KOPT-K1 (cell line): ENCODE results near the gene TSSK2.

Source experiments
- H3K27ac ChIP-seq: fragments of 200-600 bp; sonication (generic); 2 replicates; pipeline ENCODE4 v1.5.1; 2016; ENCODE audit warnings: antibody characterized with exemption, mild to moderate bottlenecking, low read depth, low read length; ENCODE audit not compliant: poor library complexity, severe bottlenecking
- H3K36me3 ChIP-seq: fragments of 200-600 bp; sonication (generic); 2 replicates; pipeline ENCODE4 v1.5.1; 2017; ENCODE audit warnings: antibody characterized with exemption, mild to moderate bottlenecking, low read length, moderate library complexity; ENCODE audit not compliant: insufficient read depth
- H3K9me3 ChIP-seq: fragments of 200-600 bp; sonication (generic); 2 replicates; pipeline ENCODE4 v1.5.1; 2017; ENCODE audit warnings: antibody characterized with exemption, low read length, mild to moderate bottlenecking; ENCODE audit not compliant: insufficient read depth, poor library complexity, severe bottlenecking

The TSSK2 gene

DNA sequence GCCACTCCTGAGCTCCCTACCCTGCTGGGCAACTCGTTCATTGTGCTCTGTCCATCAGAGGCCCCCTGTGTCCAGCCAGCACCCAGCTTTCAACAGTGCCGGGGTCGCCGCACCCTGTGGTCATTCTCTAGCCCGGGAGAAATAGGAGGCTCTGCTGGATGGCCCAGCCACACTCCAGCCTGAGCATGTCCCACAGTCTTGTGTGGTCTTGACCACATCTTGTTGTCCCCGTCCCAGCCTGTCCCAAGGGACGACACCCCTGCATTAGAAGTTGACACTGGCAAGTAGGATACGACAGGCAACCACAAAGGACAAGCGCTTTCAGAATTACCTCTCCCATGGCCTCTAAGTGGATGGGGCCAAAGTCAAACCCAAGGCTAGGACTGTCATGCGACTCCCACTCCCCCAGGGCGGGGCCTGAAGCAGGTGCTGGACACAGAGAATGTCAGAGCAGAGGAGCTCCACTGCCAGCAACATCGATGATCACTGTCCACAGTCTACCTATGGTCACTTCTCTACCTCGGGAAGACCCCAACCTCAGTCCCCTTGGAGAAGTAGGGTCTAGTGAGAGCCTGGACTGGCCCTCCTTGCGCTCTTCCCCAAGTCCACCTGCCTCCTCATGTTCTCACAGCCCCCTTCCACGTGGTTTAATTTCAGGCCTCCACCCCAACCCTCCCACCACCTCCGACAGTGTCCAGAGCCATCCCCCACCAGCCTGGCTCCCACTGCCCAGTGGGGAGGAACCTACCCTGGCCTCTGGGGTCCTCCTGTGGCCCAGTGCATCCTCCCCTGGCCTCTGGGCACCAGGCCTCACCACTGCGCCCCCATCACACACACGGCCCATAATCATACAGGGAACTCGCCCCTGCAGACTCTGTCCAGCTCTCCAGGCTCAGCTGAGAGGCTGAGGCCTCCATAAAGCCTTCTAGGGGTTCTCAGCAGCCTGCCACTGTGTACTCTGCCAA, 4.5 kb upstream of the TSSK2 start:
- no peak overlapping the region for H3K27ac ChIP-seq
- peaks cover 8% of the 10 kb centered on the region for H3K36me3 ChIP-seq
- no peaks in the 10 kb centered on the region for H3K9me3 ChIP-seq

DNA sequence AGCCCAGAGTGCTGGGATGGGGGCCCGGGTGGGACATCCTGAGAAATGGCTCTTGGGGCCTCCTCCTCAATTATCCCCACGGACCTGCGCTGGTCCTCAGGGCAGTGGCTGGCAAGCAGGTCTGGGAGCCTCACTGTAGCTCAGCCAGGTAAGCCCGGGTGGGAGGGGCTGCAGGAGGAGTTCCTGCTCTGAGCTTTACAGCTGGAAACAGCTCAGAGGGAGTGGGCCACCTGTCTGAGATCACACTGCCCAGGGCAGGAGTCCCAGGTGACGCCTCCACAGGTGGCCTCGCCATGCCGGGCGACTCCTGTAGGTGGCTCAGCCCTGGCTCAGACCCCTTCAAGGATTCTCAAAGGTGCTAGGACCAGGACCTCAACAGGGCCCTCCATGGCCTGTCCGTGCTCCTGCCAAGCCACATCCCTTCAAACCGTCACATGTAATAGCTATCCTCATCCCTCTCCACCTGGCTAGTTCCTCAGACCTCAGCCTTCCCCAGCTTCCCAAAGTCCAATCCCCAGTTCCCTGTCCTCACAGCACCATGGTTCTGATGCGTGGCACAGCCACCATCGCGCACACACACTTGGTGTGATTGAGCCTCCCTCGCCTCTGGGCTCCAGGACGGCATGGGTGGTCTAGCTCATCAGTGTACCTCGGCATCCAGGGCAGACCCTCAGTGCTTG, 3.6 kb upstream of the TSSK2 start:
- Histone ChIP-seq H3K9me3 (no peaks in the 10 kb centered on the region), H3K36me3 (peaks cover 16% of the 10 kb centered on the region), H3K27ac (no peak overlapping the region)

DNA sequence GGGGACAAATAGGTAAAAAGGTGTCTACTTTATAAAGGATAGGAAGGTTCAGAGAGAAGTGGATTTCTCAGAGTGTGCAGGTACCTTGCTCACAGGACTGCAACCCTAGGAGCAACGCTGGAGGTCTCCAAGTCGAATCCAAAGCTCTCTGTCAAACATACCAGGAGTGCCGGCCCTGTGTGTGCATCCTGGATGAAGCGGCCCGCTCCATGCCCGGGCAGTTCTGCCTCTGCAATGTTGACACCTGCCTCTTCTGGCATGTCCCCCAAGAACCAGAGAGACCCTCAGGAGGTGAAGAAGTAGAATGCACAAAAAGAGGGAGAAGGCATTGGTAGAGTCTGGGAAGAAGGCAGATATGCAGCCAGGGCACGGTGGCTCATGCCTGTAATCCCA, 3.1 kb upstream of the TSSK2 start:
- H3K9me3 ChIP-seq: no peaks in the 10 kb centered on the region
- peaks cover 21% of the 10 kb centered on the region for H3K36me3 ChIP-seq
- H3K27ac ChIP-seq: no peak overlapping the region

DNA sequence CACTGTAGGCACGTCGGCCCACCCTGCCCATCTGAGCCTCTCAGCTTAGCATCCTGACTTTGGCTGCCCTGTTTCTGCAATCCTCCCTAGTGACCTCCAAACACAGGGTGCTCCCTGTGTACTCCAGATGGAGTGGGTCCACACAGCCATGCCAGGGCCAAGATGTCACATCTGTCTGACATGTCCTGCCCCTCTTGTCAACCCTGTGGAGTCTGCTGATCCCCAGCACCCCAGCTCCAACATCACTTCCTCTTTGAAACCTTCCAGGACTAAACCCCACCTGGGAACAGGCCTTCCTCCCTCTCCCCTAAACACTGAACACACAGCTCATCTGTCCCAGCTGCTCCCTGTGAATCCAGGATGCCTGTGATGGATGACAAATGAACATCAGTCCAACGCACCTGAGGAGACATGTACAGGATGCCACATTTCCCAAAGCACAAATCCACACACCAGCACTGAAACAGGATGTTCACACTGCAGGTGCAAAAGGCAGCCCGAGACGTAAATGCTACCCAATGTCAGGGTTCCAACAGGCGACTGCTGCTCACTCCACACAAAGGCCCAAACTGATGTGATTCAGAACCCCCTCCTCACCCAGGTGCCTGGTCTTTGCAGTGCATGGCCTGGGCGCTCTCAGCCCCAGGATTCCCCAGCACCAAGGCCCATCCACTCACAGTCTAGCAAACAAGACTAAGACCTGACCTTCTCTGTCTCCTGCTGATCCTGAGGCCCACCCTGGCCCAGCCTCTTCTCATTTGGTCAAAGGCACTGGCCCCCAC, 2.0 kb upstream of the TSSK2 start:
- Histone ChIP-seq H3K36me3 (peaks cover 32% of the 10 kb centered on the region), H3K27ac (no peak overlapping the region), H3K9me3 (no peaks in the 10 kb centered on the region)

DNA sequence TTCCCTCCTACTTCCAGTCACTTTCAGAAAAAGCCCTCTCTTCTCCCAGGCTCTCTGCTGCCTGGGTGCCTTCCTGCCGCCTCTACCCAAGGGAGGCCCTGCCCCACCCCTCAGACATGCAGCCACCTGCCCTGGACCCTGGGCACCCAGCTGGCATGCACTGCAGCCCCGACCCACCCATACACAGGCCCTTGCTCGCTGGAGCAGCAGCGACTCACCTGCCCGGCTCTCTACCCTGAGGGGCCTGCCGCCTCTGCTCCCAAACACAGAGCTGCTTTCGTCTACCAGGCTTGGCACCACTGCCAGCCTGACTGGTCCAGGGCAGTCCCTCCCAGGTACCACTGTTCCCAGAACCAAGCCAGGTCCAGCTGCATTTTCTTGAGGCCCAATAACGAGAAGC, 1.2 kb upstream of the TSSK2 start:
- Histone ChIP-seq H3K9me3 (no peaks in the 10 kb centered on the region), H3K36me3 (peaks cover 40% of the 10 kb centered on the region), H3K27ac (no peak overlapping the region)

DNA sequence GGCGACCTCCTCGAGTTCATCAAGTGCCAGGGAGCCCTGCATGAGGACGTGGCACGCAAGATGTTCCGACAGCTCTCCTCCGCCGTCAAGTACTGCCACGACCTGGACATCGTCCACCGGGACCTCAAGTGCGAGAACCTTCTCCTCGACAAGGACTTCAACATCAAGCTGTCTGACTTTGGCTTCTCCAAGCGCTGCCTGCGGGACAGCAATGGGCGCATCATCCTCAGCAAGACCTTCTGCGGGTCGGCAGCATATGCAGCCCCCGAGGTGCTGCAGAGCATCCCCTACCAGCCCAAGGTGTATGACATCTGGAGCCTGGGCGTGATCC, 542 bp downstream of the TSSK2 start:
- Histone ChIP-seq H3K9me3 (no peaks in the 10 kb centered on the region), H3K36me3 (peaks cover 55% of the 10 kb centered on the region), H3K27ac (no peak overlapping the region)

DNA sequence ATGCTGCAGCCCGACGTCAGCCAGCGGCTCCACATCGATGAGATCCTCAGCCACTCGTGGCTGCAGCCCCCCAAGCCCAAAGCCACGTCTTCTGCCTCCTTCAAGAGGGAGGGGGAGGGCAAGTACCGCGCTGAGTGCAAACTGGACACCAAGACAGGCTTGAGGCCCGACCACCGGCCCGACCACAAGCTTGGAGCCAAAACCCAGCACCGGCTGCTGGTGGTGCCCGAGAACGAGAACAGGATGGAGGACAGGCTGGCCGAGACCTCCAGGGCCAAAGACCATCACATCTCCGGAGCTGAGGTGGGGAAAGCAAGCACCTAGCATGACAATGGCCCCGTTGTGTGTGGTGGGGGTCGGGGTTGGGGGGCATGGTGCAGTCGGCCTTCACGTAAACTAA, 1.0 kb downstream of the TSSK2 start:
- Histone ChIP-seq H3K36me3 (peaks cover 60% of the 10 kb centered on the region), H3K9me3 (no peaks in the 10 kb centered on the region), H3K27ac (no peak overlapping the region)

DNA sequence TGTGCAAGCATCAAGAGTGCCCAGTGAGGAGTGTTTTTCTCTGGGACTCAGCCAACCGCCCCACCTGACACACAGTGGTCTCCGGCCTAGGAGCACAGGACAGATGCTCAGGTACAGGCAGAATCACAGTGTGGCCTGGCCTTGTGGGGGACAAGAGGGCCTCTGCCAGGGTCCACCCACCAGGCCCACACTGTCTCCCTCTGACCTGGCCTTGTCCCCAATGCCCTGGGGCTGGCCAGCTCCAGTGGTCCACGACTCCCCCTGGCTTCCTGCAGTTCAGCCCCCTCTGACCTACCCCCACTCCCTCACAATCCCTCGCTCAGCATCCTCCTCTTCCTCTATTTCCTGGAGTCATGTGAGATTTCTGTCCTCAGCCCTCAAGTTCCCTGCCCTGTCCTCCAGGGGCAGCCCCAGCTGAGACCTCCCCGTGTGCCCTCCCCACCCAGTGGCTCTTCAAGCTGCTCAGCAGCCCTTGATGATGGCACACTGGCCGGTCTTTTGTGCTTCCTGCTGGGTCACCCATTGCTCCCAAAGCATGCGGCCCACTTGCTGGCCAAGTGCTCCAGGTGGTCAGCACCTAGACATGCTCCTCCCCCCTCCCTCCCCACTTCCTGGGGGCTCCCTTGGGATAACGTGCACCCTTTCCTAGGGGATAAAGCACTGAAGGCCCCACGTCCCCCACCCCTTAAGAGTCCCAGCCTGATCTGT, 1.7 kb downstream of the TSSK2 start:
- peaks cover 67% of the 10 kb centered on the region for H3K36me3 ChIP-seq

DNA sequence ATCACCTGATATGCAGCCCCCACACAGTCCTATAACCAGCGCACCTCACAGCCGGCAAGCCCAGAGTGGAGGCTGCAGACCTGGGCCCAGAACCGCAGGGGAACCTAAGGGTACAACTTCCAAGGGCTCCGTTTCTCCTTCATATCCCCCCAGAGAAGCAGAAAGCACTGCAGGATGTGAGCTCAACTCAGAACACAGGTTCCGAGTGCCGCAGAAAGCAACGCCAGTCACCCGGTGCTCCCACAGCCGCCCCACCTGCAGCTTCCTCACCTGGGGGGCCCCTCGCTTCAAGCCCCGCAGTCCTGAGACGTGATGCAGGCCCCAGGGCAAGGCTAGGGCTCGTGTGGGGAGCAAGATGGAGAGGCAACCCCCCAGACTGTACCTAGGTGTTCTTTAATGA, 2.5 kb downstream of the TSSK2 start:
- peaks cover 74% of the 10 kb centered on the region for H3K36me3 ChIP-seq
- H3K9me3 ChIP-seq: no peaks in the 10 kb centered on the region
- no peak overlapping the region for H3K27ac ChIP-seq

More for the DNA sequence above, 1.7 kb downstream of the TSSK2 start:
- Histone ChIP-seq H3K9me3 (no peaks in the 10 kb centered on the region), H3K27ac (no peak overlapping the region)

DNA sequence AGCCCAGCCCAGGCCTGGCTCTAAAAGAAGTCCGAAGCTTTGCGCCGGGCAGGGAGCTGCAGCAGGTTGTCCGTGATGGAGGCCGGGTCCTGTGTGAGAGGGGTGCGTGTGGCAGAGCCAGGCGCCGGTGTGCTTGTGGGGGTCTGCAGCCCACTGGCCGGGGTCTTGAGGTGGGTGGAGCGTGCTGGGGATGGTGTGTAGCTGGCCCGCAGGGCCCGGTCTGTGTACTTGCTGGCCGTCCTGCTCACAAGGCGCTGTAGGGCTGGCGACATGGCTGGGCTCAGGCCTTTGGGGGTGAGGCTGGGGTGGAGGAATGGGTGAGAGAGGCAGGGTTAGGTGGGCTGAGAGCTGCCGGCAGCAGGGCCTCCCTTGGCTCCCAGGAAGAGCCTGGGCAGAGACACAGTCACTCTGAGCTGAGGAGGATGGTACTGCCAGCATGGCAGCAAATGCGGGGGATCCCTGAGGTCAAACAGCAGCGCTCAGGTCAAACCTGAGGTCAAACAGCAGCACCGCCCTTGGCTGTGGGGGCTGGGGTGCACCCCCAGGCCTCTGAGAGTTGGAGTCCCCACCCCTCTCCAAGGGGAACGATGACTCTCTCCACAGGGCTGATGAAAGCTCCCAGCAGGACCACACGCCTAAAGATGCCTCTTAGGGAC, 3.2 kb downstream of the TSSK2 start:
- H3K36me3 ChIP-seq: peaks cover 82% of the 10 kb centered on the region
- H3K9me3 ChIP-seq: no peaks in the 10 kb centered on the region
- H3K27ac ChIP-seq: no peak overlapping the region

DNA sequence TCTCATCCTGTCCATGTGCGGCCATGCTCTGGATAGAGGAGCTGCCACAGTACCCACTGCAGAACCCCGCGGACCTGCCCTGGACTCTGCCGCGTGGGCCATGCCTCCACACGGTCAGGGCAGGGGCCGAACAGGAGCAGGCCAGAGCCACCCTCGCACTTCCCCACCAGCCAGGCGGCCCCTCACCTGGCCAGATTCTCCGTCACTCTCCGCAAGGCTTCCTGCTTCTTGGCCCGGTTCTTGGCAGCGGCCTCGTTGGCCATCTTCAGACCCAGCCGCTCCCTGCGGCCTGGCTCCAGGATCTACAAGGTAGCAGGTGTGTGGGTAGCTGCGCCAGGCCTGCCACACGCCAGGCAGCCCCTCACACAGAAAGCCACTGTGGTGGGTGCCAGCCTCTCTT, 3.8 kb downstream of the TSSK2 start:
- Histone ChIP-seq H3K27ac (no peak overlapping the region), H3K9me3 (no peaks in the 10 kb centered on the region), H3K36me3 (peaks cover 87% of the 10 kb centered on the region)

DNA sequence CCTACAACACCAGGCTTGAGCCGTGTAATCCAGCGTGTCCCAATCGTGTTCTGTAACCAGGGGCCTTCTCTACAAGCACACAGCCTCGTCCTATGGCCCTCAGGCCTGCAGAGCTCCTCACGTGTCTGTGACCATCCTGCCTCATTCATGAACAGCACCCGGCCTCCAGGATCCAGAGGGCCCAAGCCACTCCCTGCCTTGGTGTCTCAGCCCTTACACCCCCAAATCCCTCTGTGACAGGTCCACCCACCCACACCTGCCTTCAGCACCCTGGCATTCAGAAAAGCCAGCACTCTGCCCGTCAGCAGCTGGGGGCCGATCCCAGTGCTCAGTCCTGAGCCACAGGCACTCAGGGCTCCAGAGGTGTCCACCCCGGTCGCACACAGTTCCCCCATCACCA, 5.8 kb downstream of the TSSK2 start:
- H3K36me3 ChIP-seq: peaks cover 96% of the 10 kb centered on the region
- H3K27ac ChIP-seq: no peak overlapping the region
- H3K9me3 ChIP-seq: no peaks in the 10 kb centered on the region

DNA sequence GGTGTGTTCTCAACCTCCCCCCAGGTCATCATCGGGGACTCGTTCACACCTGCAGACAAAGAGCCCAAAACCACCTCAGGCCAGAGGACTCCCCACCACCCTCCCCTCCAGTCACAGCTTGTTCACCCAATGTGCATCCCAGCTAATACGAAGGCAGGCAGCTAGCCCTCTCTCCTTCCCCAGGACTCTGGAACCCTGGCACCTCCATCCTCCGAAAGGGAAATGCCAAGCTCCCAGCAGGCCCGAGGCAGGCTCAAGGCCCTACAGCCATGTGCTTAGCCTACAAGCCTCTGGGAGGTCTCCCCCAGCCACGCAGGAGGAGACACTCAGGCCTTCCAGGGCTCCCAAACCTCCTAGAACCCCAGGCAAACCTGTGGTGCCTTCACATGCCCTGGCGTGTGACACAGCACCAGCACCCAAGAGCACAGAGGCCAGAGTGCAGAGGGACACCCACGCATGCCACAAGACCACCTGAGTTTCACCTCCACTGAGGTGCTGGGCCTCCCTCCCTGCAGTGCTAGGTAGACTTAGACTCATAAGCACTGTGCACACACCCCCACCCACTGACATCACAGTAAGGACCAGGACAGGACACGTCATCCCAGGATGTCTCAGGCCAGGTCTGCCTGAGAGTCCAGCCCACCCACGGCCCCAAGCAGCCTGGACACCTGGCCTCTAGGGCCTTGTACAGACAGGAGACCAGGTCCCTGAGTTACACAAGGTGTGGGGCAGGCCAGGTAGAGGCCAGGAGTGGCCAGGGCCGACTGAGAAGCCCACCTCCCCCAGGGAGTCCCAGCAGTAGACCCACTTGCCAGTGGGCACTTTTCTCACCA, 6.5 kb downstream of the TSSK2 start:
- Histone ChIP-seq H3K9me3 (no peaks in the 10 kb centered on the region), H3K36me3 (peaks cover 97% of the 10 kb centered on the region), H3K27ac (no peak overlapping the region)
